Endothelial cell of umbilical vein (primary cell): ENCODE results near the gene JUND.

Source experiments
- EZH2 ChIP-seq: IDR thresholded peaks from 2 replicates; pipeline ENCODE4 v1.6.1; 2012; ENCODE audit warnings: borderline replicate concordance, low read depth, mild to moderate bottlenecking, moderate library complexity, low read length, inconsistent platforms; ENCODE audit not compliant: severe bottlenecking
- FOS ChIP-seq: IDR thresholded peaks from 2 replicates; pipeline ENCODE4 v1.6.1; 2011; ENCODE audit warnings: mild to moderate bottlenecking, low read length, moderate library complexity, borderline replicate concordance; ENCODE audit not compliant: insufficient read depth
- JUN ChIP-seq: IDR thresholded peaks from 2 replicates; pipeline ENCODE4 v1.6.1; 2011; ENCODE audit warnings: borderline replicate concordance, low read depth; ENCODE audit not compliant: insufficient read length, insufficient read depth
- MYC ChIP-seq: IDR thresholded peaks from one replicate; pipeline ENCODE4 v1.6.1; 2011; ENCODE audit warnings: mild to moderate bottlenecking, low read depth, low read length
- POLR2A ChIP-seq: IDR thresholded peaks from 2 replicates; pipeline ENCODE4 v1.6.1; 2012; ENCODE audit warnings: low read depth, mild to moderate bottlenecking, control low read depth, low read length
- POLR2AphosphoS5 ChIP-seq: IDR thresholded peaks from 2 replicates; pipeline ENCODE4 v1.6.1; 2012; ENCODE audit warnings: low read depth, mild to moderate bottlenecking, control low read depth, low read length, moderate library complexity; ENCODE audit not compliant: insufficient read depth
- TF ChIP-seq, protein P1 (sequence below), 2 donors: IDR thresholded peaks; 1 replicate in 1 of 2; 2 replicates in 1 of 2; pipeline ENCODE4 v1.5.1; 2011; ENCODE audit warnings: low read length in 2 of 2, mild to moderate bottlenecking in 2 of 2, moderate library complexity in 2 of 2, control low read depth in 1 of 2, inconsistent platforms in 1 of 2, low read depth in 1 of 2; ENCODE audit not compliant: insufficient read depth in 1 of 2; ENCODE audit errors: extremely low read depth in 1 of 2
- TF ChIP-seq, protein P2 (sequence below): IDR thresholded peaks from 2 replicates; pipeline ENCODE4 v1.6.1; 2011; ENCODE audit not compliant: insufficient read depth, insufficient read length

DNA sequence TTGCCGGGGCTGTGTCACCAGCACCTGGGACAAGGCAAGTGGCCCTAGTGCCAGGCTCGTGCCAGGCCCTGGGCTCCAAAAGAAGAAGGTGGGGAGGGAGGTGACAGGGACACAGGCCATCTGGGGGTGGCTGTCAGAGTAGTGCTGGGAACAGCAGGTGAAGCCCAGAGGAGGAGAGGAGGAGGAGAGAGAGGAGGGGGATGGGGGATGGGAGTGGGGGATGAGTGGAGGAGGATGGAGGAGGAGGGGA lies 22.7 kb upstream of the JUND start:
- TF ChIP-seq, protein P1, sequence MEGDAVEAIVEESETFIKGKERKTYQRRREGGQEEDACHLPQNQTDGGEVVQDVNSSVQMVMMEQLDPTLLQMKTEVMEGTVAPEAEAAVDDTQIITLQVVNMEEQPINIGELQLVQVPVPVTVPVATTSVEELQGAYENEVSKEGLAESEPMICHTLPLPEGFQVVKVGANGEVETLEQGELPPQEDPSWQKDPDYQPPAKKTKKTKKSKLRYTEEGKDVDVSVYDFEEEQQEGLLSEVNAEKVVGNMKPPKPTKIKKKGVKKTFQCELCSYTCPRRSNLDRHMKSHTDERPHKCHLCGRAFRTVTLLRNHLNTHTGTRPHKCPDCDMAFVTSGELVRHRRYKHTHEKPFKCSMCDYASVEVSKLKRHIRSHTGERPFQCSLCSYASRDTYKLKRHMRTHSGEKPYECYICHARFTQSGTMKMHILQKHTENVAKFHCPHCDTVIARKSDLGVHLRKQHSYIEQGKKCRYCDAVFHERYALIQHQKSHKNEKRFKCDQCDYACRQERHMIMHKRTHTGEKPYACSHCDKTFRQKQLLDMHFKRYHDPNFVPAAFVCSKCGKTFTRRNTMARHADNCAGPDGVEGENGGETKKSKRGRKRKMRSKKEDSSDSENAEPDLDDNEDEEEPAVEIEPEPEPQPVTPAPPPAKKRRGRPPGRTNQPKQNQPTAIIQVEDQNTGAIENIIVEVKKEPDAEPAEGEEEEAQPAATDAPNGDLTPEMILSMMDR (IDR thresholded peaks at IDR 0.05; ENCODE audit: extremely low read depth in 1 of 2, insufficient read depth in 1 of 2, low read depth in 1 of 2, low read length in 2 of 2): no peak
- TF ChIP-seq EZH2: no peak
- TF ChIP-seq POLR2AphosphoS5: no peak
- no peak for TF ChIP-seq JUN
- no peak for TF ChIP-seq FOS
- TF ChIP-seq POLR2A: no peak
- no peak for TF ChIP-seq MYC
- TF ChIP-seq, protein P2, sequence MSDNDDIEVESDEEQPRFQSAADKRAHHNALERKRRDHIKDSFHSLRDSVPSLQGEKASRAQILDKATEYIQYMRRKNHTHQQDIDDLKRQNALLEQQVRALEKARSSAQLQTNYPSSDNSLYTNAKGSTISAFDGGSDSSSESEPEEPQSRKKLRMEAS: no peak
